Epithelial cell of esophagus (primary cell): ENCODE measurements around the gene TDRD9.

Source experiments
- DNase-seq: peaks from one replicate; pipeline ENCODE4 v3.0.0; 2010; ENCODE audit warnings: low read depth
- H3K4me3 ChIP-seq: 2 replicates; pipeline ENCODE4 v1.5.1; 2011; ENCODE audit warnings: mild to moderate bottlenecking, low read length, control low read depth
- CTCF ChIP-seq: IDR thresholded peaks from 2 replicates; pipeline ENCODE4 v1.5.1; 2011; ENCODE audit warnings: low read depth, mild to moderate bottlenecking, low read length, control low read depth, inconsistent platforms; ENCODE audit not compliant: insufficient read depth; ENCODE audit errors: missing control alignments

The TDRD9 gene

GRCh38 chr14:104066719-104067295 is 138.6 kb downstream of the TDRD9 start:
- H3K4me3 ChIP-seq: no peak overlapping the region
- DNase-seq: no peak
- TF ChIP-seq CTCF: no peak

GRCh38 chr14:104069541-104069940 is 141.3 kb downstream of the TDRD9 start:
- H3K4me3 ChIP-seq: no peak overlapping the region
- no peak for TF ChIP-seq CTCF
- no peak for DNase-seq

- no peak overlapping the region for H3K4me3 ChIP-seq
- TF ChIP-seq CTCF: no peak
- no peak for DNase-seq
Measured at GRCh38 chr14:104072586-104072985, 144.3 kb downstream of the TDRD9 start.

GRCh38 chr14:104073764-104074163 is 145.5 kb downstream of the TDRD9 start:
- no peak for DNase-seq
- no peak overlapping the region for H3K4me3 ChIP-seq
- TF ChIP-seq CTCF: no peak

GRCh38 chr14:104075530-104076151 is 147.4 kb downstream of the TDRD9 start:
- no peak overlapping the region for H3K4me3 ChIP-seq
- peak; percentile 58 for TF ChIP-seq CTCF
- DNase-seq: peak; percentile 18

- no peak overlapping the region for H3K4me3 ChIP-seq
- no peak for TF ChIP-seq CTCF
- DNase-seq: no peak
Measured at GRCh38 chr14:104076743-104077142, 148.5 kb downstream of the TDRD9 start.

- H3K4me3 ChIP-seq: no peak overlapping the region
- TF ChIP-seq CTCF: peak; percentile 100
Measured at GRCh38 chr14:104078031-104078455, 149.8 kb downstream of the TDRD9 start.

More at GRCh38 chr14:104078031-104078455, 149.8 kb downstream of the TDRD9 start:
- DNase-seq: peak; percentile 87
